ENCODE data around the gene DNAJC24. TPM values are rescaled to one million over a fixed set of nuclear protein-coding genes. Genes with fewer than 3 reads are reported as not detected.

Gene DNAJC24
- total RNA-seq, 2 experiments from 2014 or later = 12.6 to 13.0 TPM

DNA sequence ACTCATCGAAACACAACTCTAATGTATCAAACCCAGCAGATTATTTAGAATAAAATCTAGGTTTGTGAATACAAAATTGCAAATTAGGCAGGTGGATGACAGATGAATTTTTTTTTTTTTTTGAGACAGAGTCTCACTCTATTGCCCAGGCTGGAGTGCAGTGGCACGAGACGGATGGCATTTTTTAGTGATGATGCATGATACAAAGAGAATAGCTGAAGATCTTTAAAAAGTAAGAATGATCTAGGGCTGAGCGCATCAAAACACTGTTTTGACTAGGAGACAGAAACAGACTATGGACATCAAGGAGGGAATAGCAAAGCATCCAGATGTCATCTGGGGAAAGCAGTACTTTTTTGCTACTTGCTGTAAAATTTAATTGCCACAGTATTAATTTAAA, 76.0 kb downstream of the DNAJC24 start:
- H3K36me3 Mint-ChIP-seq (ENCODE audit: low read depth) = peaks cover 16% of the 10 kb centered on the region
- DNase-seq = no peak

DNA sequence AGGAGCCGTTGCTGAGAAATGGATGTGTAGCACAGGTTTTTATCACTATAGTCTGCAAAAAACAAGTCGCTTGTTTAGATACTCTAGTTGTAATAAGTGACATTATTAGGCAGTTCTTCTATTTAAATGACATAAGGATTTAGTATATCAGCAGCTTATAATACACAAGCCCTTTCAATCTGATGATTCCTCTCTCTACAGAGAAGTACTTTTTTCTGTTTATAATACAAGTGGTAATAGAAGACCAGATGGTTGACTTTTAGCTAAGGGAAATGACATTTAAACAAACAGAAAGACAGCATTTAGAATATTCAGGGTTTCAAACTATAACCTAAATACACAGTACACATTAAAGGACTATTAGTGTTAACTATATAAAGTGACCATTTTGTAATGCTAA, 79.4 kb downstream of the DNAJC24 start:
- H3K27me3 Mint-ChIP-seq = no peaks in the 10 kb centered on the region
- no peak overlapping the region for H3K27ac Mint-ChIP-seq
- H3K4me3 Mint-ChIP-seq = no peak overlapping the region
- H3K9me3 Mint-ChIP-seq = no peaks in the 10 kb centered on the region
- DNase-seq (no peak), ATAC-seq (no peak)
- ChIA-PET CTCF (no interaction called here), POLR2A (no interaction called here)
- intact Hi-C loops (cut with micrococcal nuclease) = no loop called here
- no peaks in the 10 kb centered on the region for H3K4me1 Mint-ChIP-seq (ENCODE audit: low read depth)
- H3K36me3 Mint-ChIP-seq (ENCODE audit: low read depth) = peaks cover 29% of the 10 kb centered on the region
- TF ChIP-seq, protein P1, sequence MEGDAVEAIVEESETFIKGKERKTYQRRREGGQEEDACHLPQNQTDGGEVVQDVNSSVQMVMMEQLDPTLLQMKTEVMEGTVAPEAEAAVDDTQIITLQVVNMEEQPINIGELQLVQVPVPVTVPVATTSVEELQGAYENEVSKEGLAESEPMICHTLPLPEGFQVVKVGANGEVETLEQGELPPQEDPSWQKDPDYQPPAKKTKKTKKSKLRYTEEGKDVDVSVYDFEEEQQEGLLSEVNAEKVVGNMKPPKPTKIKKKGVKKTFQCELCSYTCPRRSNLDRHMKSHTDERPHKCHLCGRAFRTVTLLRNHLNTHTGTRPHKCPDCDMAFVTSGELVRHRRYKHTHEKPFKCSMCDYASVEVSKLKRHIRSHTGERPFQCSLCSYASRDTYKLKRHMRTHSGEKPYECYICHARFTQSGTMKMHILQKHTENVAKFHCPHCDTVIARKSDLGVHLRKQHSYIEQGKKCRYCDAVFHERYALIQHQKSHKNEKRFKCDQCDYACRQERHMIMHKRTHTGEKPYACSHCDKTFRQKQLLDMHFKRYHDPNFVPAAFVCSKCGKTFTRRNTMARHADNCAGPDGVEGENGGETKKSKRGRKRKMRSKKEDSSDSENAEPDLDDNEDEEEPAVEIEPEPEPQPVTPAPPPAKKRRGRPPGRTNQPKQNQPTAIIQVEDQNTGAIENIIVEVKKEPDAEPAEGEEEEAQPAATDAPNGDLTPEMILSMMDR (IDR thresholded peaks at IDR 0.05) = no peak

More for the DNA sequence above, 76.0 kb downstream of the DNAJC24 start:
- intact Hi-C loops (cut with micrococcal nuclease) = no loop called here
- H3K4me3 Mint-ChIP-seq = no peak overlapping the region
- no peak overlapping the region for H3K27ac Mint-ChIP-seq
- no peak for ATAC-seq
- POLR2A ChIA-PET = no interaction called here
- no peaks in the 10 kb centered on the region for H3K9me3 Mint-ChIP-seq
- H3K27me3 Mint-ChIP-seq = no peaks in the 10 kb centered on the region
- H3K4me1 Mint-ChIP-seq (ENCODE audit: low read depth) = no peaks in the 10 kb centered on the region
- TF ChIP-seq, protein P1 (IDR thresholded peaks at IDR 0.05) = no peak
- CTCF ChIA-PET = no interaction called here

DNA sequence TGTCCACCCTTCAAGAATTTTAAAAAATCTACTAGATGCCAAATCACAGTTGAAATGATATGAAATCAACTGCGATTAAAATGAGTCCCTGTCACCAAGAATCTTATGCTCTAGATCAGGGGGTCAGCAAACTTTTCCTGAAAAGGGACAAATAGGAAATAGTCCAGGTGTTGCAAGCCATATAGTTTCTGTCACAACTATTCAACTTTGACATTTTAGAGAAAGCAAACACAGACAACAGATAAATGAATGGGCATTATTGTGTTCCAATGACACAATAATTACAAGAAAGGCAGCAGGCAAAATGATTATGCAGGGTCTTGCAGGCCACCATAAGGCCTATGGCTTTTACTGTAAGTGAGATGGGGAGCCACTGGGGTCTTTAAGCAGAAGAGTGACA, 81.2 kb downstream of the DNAJC24 start:
- intact Hi-C loops (cut with micrococcal nuclease) = no loop called here
- Mint-ChIP-seq H3K27ac (no peak overlapping the region), H3K9me3 (no peaks in the 10 kb centered on the region), H3K4me3 (no peak overlapping the region), H3K27me3 (no peaks in the 10 kb centered on the region), H3K4me1 (ENCODE audit: low read depth) (no peaks in the 10 kb centered on the region), H3K36me3 (ENCODE audit: low read depth) (peaks cover 29% of the 10 kb centered on the region)
- TF ChIP-seq, protein P1 (IDR thresholded peaks at IDR 0.05) = no peak
- POLR2A ChIA-PET = no interaction called here
- ATAC-seq (no peak), DNase-seq (no peak)
- CTCF ChIA-PET = no interaction called here

DNA sequence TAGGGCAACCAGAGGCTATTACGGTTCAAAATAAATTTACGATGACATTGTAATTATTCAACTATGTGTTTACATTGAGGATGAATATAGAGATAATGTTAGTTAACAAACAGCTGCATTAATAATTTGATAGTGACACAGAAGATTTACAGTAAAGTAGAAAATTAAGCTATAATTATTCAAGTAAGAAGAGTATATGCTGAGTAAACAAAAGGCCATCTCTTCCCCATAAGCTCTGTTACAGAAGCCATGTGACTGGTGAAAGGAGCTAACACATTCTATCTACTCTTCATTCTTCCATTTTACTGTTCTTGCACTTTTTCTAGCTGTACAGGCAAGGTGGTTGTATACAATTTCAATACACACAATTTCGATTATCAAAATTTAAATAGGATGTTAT, 85.5 kb downstream of the DNAJC24 start:
- no peak for ATAC-seq
- Mint-ChIP-seq H3K27ac (no peak overlapping the region), H3K4me1 (ENCODE audit: low read depth) (no peaks in the 10 kb centered on the region), H3K9me3 (no peaks in the 10 kb centered on the region), H3K4me3 (no peak overlapping the region), H3K36me3 (ENCODE audit: low read depth) (peaks cover 22% of the 10 kb centered on the region), H3K27me3 (no peaks in the 10 kb centered on the region)
- no peak for DNase-seq
- intact Hi-C loops (cut with micrococcal nuclease) = no loop called here
- TF ChIP-seq, protein P1 (IDR thresholded peaks at IDR 0.05) = no peak
- CTCF ChIA-PET = no interaction called here
- POLR2A ChIA-PET = no interaction called here

DNA sequence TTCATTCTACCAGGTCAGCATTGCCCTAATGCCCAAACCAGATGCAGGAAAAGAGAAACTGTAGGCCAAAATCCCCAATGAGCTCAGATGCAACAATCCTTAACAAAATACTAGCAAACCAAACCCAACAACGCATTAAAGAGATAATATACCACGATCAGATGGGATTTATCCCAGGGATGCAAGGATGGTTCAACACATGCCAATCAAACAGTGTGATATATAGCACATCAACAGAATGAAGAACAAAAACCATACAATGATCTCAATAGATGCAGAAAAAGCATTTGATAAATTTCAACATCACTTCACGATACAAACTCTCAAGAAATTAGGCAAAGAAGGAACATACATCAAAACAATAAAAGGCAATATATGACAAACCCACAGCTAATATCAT, 94.8 kb downstream of the DNAJC24 start:
- Mint-ChIP-seq H3K4me1 (ENCODE audit: low read depth) (peaks cover 5% of the 10 kb centered on the region), H3K27ac (no peak overlapping the region), H3K27me3 (no peaks in the 10 kb centered on the region), H3K9me3 (peaks cover 15% of the 10 kb centered on the region), H3K4me3 (no peak overlapping the region), H3K36me3 (ENCODE audit: low read depth) (peaks cover 44% of the 10 kb centered on the region)
- DNase-seq (no peak), ATAC-seq (no peak)
- intact Hi-C loops (cut with micrococcal nuclease) = no loop called here
- TF ChIP-seq, protein P1 (IDR thresholded peaks at IDR 0.05) = no peak
- CTCF ChIA-PET = no interaction called here
- POLR2A ChIA-PET = no interaction called here

All from activated CD8-positive, alpha-beta T cell treated with anti-CD3 and anti-CD28 coated beads for 36 hours (primary cell).